ENCODE measurements around the gene ABCB9.
"Not testable (repeated sequence)": the region's sequence is repeated elsewhere in the genome, so short reads cannot be mapped to it uniquely, and the experiment has no call there.

DNA sequence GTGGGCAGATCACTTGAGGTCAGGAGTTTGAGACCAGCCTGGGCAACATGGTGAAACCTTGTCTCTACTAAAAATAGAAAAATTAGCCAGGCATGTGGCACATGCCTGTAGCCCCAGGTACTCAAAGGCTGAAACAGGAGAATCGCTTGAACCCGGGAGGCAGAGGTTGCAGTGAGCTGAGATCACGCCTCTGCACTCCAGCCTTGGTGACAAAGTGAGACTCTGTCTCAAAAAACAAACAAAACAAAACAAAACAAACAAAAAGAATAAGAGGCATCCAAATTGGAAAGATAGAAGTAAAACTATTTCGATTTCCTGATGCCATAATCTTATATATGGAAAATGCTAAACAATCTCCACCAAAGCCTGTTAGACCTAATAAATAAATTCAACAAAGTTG, 48.2 kb upstream of the ABCB9 start:
- TF ChIP-seq, protein P1, sequence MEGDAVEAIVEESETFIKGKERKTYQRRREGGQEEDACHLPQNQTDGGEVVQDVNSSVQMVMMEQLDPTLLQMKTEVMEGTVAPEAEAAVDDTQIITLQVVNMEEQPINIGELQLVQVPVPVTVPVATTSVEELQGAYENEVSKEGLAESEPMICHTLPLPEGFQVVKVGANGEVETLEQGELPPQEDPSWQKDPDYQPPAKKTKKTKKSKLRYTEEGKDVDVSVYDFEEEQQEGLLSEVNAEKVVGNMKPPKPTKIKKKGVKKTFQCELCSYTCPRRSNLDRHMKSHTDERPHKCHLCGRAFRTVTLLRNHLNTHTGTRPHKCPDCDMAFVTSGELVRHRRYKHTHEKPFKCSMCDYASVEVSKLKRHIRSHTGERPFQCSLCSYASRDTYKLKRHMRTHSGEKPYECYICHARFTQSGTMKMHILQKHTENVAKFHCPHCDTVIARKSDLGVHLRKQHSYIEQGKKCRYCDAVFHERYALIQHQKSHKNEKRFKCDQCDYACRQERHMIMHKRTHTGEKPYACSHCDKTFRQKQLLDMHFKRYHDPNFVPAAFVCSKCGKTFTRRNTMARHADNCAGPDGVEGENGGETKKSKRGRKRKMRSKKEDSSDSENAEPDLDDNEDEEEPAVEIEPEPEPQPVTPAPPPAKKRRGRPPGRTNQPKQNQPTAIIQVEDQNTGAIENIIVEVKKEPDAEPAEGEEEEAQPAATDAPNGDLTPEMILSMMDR (IDR thresholded peaks at IDR 0.05): not testable (repeated sequence)
- TF ChIP-seq POLR2AphosphoS5 (IDR thresholded peaks at IDR 0.05; ENCODE audit: low read depth, low read length); SIN3A (IDR thresholded peaks at IDR 0.05; ENCODE audit: borderline replicate concordance, insufficient read depth, low read depth, low read length): not testable (repeated sequence)
- TF ChIP-seq, protein P2, sequence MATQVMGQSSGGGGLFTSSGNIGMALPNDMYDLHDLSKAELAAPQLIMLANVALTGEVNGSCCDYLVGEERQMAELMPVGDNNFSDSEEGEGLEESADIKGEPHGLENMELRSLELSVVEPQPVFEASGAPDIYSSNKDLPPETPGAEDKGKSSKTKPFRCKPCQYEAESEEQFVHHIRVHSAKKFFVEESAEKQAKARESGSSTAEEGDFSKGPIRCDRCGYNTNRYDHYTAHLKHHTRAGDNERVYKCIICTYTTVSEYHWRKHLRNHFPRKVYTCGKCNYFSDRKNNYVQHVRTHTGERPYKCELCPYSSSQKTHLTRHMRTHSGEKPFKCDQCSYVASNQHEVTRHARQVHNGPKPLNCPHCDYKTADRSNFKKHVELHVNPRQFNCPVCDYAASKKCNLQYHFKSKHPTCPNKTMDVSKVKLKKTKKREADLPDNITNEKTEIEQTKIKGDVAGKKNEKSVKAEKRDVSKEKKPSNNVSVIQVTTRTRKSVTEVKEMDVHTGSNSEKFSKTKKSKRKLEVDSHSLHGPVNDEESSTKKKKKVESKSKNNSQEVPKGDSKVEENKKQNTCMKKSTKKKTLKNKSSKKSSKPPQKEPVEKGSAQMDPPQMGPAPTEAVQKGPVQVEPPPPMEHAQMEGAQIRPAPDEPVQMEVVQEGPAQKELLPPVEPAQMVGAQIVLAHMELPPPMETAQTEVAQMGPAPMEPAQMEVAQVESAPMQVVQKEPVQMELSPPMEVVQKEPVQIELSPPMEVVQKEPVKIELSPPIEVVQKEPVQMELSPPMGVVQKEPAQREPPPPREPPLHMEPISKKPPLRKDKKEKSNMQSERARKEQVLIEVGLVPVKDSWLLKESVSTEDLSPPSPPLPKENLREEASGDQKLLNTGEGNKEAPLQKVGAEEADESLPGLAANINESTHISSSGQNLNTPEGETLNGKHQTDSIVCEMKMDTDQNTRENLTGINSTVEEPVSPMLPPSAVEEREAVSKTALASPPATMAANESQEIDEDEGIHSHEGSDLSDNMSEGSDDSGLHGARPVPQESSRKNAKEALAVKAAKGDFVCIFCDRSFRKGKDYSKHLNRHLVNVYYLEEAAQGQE (IDR thresholded peaks at IDR 0.05; ENCODE audit: insufficient read depth in 1 of 2, low read depth in 2 of 2, low read length in 1 of 2): not testable (repeated sequence)
